ENCODE results near the gene MTUS2. TPM values are rescaled to one million over a fixed set of nuclear protein-coding genes. Genes with fewer than 3 reads are reported as not detected.

Gene MTUS2
- total and polyA plus RNA-seq, 9 of the 15 experiments (the other 6 are each of a cell fraction or from before 2014, with no cell fraction given): 0.01 to 0.28 (median 0.06) TPM; not detected in 1

- TF ChIP-seq ZBTB49 (CRISPR knock-in tag; IDR thresholded peaks at IDR 0.05; ENCODE audit: borderline replicate concordance) (no peak), TCF7L2 (IDR thresholded peaks at IDR 0.05; ENCODE audit: low read depth, low read length) (no peak), CHCHD3 (CRISPR knock-in tag; IDR thresholded peaks at IDR 0.05) (no peak), PHF8 (IDR thresholded peaks at IDR 0.05; ENCODE audit: borderline replicate concordance, low read length) (no peak), SIRT6 (IDR thresholded peaks at IDR 0.05; ENCODE audit: low read depth, low read length) (no peak), ZZZ3 (IDR thresholded peaks at IDR 0.05) (no peak), WHSC1 (IDR thresholded peaks at IDR 0.05; ENCODE audit: low read length) (no peak), CREB1 (IDR thresholded peaks at IDR 0.05) (no peak), CREB1 (CRISPR knock-in tag; IDR thresholded peaks at IDR 0.05) (no peak)
- Histone ChIP-seq H3K9me1 (ENCODE audit: control insufficient read depth, insufficient read depth, low read length) (no peaks in the 10 kb centered on the region), H4K20me1 (replicated peaks; ENCODE audit: control insufficient read depth, insufficient read depth, low read length) (no peaks in the 10 kb centered on the region), H3K27ac (ENCODE audit: extremely low read depth, low read depth, low read length) (no peak overlapping the region), H3K27me3 (ENCODE audit: control insufficient read depth in 2 of 2, insufficient read depth in 2 of 2, low read length in 2 of 2) (no peaks in the 10 kb centered on the region), H3K4me2 (ENCODE audit: insufficient read depth, low read length) (no peak overlapping the region), H2AFZ (ENCODE audit: low read depth, low read length) (no peak overlapping the region), H3K4me1 (replicated peaks in 1 of 2; ENCODE audit: control insufficient read depth in 2 of 2, insufficient read depth in 2 of 2, low read length in 2 of 2) (no peaks in the 10 kb centered on the region), H3K79me2 (ENCODE audit: control insufficient read depth, insufficient read depth, low read length) (no peaks in the 10 kb centered on the region), H3K9ac (ENCODE audit: insufficient read depth in 1 of 2, low read depth in 2 of 2, low read length in 2 of 2) (no peak overlapping the region), H3K4me3 (no peak overlapping the region), H3K36me3 (ENCODE audit: control insufficient read depth, insufficient read depth, low read length) (no peaks in the 10 kb centered on the region), H3K9me3 (replicated peaks; ENCODE audit: control insufficient read depth, insufficient read depth, low read depth, low read length) (no peaks in the 10 kb centered on the region; the same call in 1 of the 2 replicates)
- WGBS (ENCODE audit: insufficient coverage, low coverage, missing lambda C conversion rate): 0% methylated on average over 1 of the region's 1 CpG
- no peak for ATAC-seq
- BruUV-seq (replicated peaks): no TSS peak
- ChIA-PET CTCF (ENCODE audit: low intra/inter-chr PET ratio) (no interaction called here), POLR2A (no interaction called here)
- in situ Hi-C loops (cut with MboI) (no loop called here), intact Hi-C loops (cut with micrococcal nuclease) (no loop called here)
- no peak for FAIRE-seq
- no peak for DNase-seq (ENCODE audit: extremely low read depth in 1 of 4, low spot score in 3 of 4)
Observed at GRCh38 chr13:28826368-28826767, 6.2 kb downstream of the MTUS2 start.

Data from K562 (cell line).